Neural cell (in vitro differentiated cells): ENCODE data around the gene KCNK17. TPM values are rescaled to one million over a fixed set of nuclear protein-coding genes. Genes with fewer than 3 reads are reported as not detected.

ENCODE experiments used
- H2AFZ ChIP-seq: fragments of 200-600, 300-800 bp; sonication (generic), shearing (Covaris generic); 2 replicates; pipeline ENCODE4 v1.6.0; 2014; ENCODE audit warnings: low read depth, mild to moderate bottlenecking, antibody characterized with exemption, low read length, moderate library complexity
- H3F3A ChIP-seq: fragments of 200-600 bp; shearing (Covaris generic); 2 replicates; pipeline ENCODE4 v1.6.1; 2016; ENCODE audit warnings: mild to moderate bottlenecking, moderate library complexity, mixed read lengths, antibody characterized with exemption, low read length; ENCODE audit not compliant: insufficient read depth, poor library complexity, severe bottlenecking
- H3K27ac ChIP-seq: fragments of 200-600, 300-800 bp; sonication (generic), shearing (Covaris generic); 2 replicates; pipeline ENCODE4 v1.5.1; 2014; ENCODE audit warnings: mild to moderate bottlenecking, low read length, moderate library complexity
- H3K27me3 ChIP-seq: fragments of 300-800, 200-600 bp; sonication (generic), shearing (Covaris generic); 2 replicates; pipeline ENCODE4 v1.6.0; 2014; ENCODE audit warnings: mild to moderate bottlenecking, low read depth, low read length, moderate library complexity; ENCODE audit not compliant: insufficient read depth
- H3K36me3 ChIP-seq: fragments of 300-800, 200-600 bp; sonication (generic), shearing (Covaris generic); 2 replicates; pipeline ENCODE4 v1.5.1; 2014; ENCODE audit warnings: mild to moderate bottlenecking, antibody characterized with exemption, low read length, moderate library complexity; ENCODE audit not compliant: insufficient read depth
- H3K4me2 ChIP-seq: fragments of 300-800, 200-600 bp; sonication (generic), shearing (Covaris generic); 2 replicates; pipeline ENCODE4 v1.6.0; 2014; ENCODE audit warnings: mild to moderate bottlenecking, low read length
- H3K4me3 ChIP-seq: fragments of 300-800, 200-600 bp; sonication (generic), shearing (Covaris generic); 2 replicates; pipeline ENCODE4 v1.5.1; 2014; ENCODE audit warnings: mild to moderate bottlenecking, low read length, moderate library complexity
- H3K79me2 ChIP-seq: fragments of 200-600 bp; shearing (Covaris generic); replicated peaks from 2 replicates; pipeline ENCODE4 v1.6.0; 2014; ENCODE audit warnings: mild to moderate bottlenecking, low read length, moderate library complexity; ENCODE audit not compliant: insufficient read depth
- H3K9ac ChIP-seq: fragments of 300-800, 200-600 bp; sonication (generic), shearing (Covaris generic); 2 replicates; pipeline ENCODE4 v1.6.1; 2016; ENCODE audit warnings: mild to moderate bottlenecking, low read length, mixed read lengths
- H3K9me2 ChIP-seq: fragments of 200-600 bp; shearing (Covaris generic); 2 replicates; pipeline ENCODE4 v1.6.1; 2016; ENCODE audit warnings: mild to moderate bottlenecking, low read length, mixed read lengths; ENCODE audit not compliant: insufficient read depth
- H3K9me3 ChIP-seq: fragments of 200-600, 300-800 bp; sonication (generic), shearing (Covaris generic); 2 replicates; pipeline ENCODE4 v1.6.1; 2016; ENCODE audit warnings: mild to moderate bottlenecking, mixed run types, low read length, moderate library complexity, mixed read lengths
- H4K20me1 ChIP-seq: fragments of 200-600 bp; shearing (Covaris generic); 2 replicates; pipeline ENCODE4 v1.6.1; 2016; ENCODE audit warnings: mild to moderate bottlenecking, mixed run types; ENCODE audit not compliant: insufficient read depth
- EP300 ChIP-seq: fragments of 450-650 bp; conservative IDR thresholded peaks from 2 replicates; pipeline ENCODE4 v1.6.1; 2014; ENCODE audit warnings: antibody characterized with exemption, mild to moderate bottlenecking, moderate library complexity; ENCODE audit not compliant: poor library complexity, severe bottlenecking
- EZH2 ChIP-seq: fragments of 200-600, 300-800 bp; shearing (Covaris generic), sonication (generic); IDR thresholded peaks from 2 replicates; pipeline ENCODE4 v1.6.1; 2014; ENCODE audit warnings: antibody characterized with exemption, low read length, borderline replicate concordance, mild to moderate bottlenecking; ENCODE audit not compliant: insufficient read depth, poor library complexity, severe bottlenecking
- MXI1 ChIP-seq: fragments of 450-650 bp; conservative IDR thresholded peaks from 2 replicates; pipeline ENCODE4 v1.6.1; 2014; ENCODE audit warnings: antibody characterized with exemption, mild to moderate bottlenecking; ENCODE audit not compliant: poor library complexity, severe bottlenecking
- POLR2AphosphoS5 ChIP-seq: IDR thresholded peaks from 2 replicates; pipeline ENCODE4 v1.6.1; 2012
- RAD21 ChIP-seq: fragments of 450-650 bp; conservative IDR thresholded peaks from 2 replicates; pipeline ENCODE4 v1.6.1; 2014; ENCODE audit warnings: antibody characterized with exemption, mild to moderate bottlenecking, moderate library complexity
- TAF1 ChIP-seq: IDR thresholded peaks from 2 replicates; pipeline ENCODE4 v1.6.1; 2012; ENCODE audit warnings: low read depth
- polyA minus RNA-seq: library from RNA; depleted of rRNA, polyadenylated mRNA; stranded (reverse); fragments of >200 nt; gene quantifications from 2 replicates; pipeline ENCODE4 v1.2.3, GENCODE V29; 2014
- polyA plus RNA-seq: library from polyadenylated mRNA; depleted of rRNA; stranded (reverse); fragments of >200 nt; gene quantifications from 2 replicates; pipeline ENCODE4 v1.2.3, GENCODE V29; 2014
- TF ChIP-seq, protein P1 (sequence below): IDR thresholded peaks from 2 replicates; pipeline ENCODE4 v1.6.1; 2012; ENCODE audit warnings: borderline replicate concordance

KCNK17 gene, protein sequence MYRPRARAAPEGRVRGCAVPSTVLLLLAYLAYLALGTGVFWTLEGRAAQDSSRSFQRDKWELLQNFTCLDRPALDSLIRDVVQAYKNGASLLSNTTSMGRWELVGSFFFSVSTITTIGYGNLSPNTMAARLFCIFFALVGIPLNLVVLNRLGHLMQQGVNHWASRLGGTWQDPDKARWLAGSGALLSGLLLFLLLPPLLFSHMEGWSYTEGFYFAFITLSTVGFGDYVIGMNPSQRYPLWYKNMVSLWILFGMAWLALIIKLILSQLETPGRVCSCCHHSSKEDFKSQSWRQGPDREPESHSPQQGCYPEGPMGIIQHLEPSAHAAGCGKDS
- polyA plus RNA-seq (0.67 TPM in 1 of 2 replicates, not detected in the other), polyA minus RNA-seq (not detected in 2 replicates)

DNA sequence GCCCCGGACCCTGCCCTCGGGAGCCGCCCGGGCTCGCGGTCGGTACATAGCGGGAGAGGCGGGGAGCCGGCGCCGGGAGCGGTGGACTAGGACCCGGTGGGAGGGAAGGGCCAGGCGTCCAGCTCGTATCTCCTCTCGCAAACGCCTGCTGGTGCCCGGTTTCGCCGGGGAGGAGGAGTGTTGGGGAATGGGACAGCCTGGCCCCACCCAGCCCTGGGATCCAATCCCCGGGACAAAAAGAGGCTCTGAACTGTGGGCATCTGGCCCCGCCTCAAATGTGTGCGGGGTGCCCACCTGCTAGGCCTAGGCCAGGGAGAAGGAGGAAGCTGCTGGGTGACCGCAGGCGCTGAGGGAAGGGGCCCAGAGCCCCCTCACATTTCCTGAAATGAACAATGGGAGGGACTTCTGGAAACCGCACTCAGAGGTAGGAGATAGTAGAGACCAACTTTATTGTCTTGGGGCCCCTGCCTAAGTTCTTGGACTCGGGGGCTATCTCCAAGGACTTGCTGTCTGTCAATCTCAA lies at the start of gene KCNK17:
KCNK17 (minus strand) TSS at position 147 of the 523 bp plus-strand sequence; CDS start at position 48, 99 bp downstream.
- Histone ChIP-seq H3F3A (no peaks in the 10 kb centered on the region), H2AFZ (no peak within 1 kb of the TSS), H3K9me2 (no peaks in the 10 kb centered on the region), H3K36me3 (no peaks in the 10 kb centered on the region), H3K4me3 (peak within 1 kb of the TSS; percentile 63), H3K27me3 (peaks cover 48% of the 10 kb centered on the region), H3K4me2 (no peak within 1 kb of the TSS), H4K20me1 (no peaks in the 10 kb centered on the region), H3K27ac (no peak within 1 kb of the TSS), H3K79me2 (no peaks in the 10 kb centered on the region), H3K9ac (peak within 1 kb of the TSS; percentile 14), H3K9me3 (no peaks in the 10 kb centered on the region)
- TF ChIP-seq TAF1 (no peak), MXI1 (no peak), EZH2 (no peak)

DNA sequence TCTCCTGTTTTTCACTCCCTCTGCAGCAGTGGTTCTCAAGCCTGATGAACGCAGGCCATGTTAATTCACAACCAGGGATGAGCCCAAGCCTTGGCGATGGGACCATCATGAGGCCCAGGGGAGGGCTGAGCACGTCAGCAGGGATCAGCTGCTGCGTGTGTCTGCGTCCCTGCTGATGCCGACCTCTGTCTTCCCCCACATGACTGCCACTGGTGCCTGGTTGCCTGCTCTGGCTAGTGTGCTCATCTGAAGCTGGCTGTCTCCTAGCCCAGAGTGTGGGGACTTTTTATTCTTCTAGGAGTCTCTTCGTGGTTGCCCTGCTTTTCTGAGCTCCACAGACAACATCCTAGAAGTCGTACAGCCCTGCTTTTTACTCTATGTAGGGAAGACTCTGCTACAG lies 49.1 kb upstream of the KCNK17 start:
- no peaks in the 10 kb centered on the region for H3K9me2 ChIP-seq
- H3K27me3 ChIP-seq, result no peaks in the 10 kb centered on the region
- H3K27ac ChIP-seq, result no peak overlapping the region
- H3K79me2 ChIP-seq, result no peaks in the 10 kb centered on the region
- H3F3A ChIP-seq, result no peaks in the 10 kb centered on the region
- TF ChIP-seq POLR2AphosphoS5, result no peak
- TF ChIP-seq, protein P1, sequence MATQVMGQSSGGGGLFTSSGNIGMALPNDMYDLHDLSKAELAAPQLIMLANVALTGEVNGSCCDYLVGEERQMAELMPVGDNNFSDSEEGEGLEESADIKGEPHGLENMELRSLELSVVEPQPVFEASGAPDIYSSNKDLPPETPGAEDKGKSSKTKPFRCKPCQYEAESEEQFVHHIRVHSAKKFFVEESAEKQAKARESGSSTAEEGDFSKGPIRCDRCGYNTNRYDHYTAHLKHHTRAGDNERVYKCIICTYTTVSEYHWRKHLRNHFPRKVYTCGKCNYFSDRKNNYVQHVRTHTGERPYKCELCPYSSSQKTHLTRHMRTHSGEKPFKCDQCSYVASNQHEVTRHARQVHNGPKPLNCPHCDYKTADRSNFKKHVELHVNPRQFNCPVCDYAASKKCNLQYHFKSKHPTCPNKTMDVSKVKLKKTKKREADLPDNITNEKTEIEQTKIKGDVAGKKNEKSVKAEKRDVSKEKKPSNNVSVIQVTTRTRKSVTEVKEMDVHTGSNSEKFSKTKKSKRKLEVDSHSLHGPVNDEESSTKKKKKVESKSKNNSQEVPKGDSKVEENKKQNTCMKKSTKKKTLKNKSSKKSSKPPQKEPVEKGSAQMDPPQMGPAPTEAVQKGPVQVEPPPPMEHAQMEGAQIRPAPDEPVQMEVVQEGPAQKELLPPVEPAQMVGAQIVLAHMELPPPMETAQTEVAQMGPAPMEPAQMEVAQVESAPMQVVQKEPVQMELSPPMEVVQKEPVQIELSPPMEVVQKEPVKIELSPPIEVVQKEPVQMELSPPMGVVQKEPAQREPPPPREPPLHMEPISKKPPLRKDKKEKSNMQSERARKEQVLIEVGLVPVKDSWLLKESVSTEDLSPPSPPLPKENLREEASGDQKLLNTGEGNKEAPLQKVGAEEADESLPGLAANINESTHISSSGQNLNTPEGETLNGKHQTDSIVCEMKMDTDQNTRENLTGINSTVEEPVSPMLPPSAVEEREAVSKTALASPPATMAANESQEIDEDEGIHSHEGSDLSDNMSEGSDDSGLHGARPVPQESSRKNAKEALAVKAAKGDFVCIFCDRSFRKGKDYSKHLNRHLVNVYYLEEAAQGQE, result no peak
- TF ChIP-seq RAD21, result no peak
- H3K4me2 ChIP-seq, result no peak overlapping the region
- H4K20me1 ChIP-seq, result no peaks in the 10 kb centered on the region
- H3K9me3 ChIP-seq, result no peaks in the 10 kb centered on the region
- no peak overlapping the region for H2AFZ ChIP-seq
- no peak overlapping the region for H3K4me3 ChIP-seq
- H3K9ac ChIP-seq, result no peak overlapping the region
- H3K36me3 ChIP-seq, result no peaks in the 10 kb centered on the region

DNA sequence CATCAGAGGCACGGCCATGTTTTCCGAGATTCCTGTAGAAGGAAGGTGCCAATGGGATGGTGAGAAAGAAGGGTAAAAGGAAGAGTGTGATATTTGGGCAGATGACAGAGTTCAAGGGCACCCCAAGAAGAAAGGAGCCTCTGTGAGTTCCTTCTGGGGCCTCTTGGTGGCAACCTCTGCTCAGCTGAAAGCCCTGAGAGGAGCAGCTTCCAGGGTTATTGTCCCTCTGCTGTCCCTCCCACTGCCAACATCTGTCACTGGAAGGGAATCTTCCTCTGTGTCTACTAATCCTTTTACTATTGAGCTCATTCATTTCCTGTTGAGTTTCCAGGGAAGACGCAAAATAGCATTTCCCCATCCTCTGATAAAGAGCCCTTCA lies 48.3 kb upstream of the KCNK17 start:
- no peaks in the 10 kb centered on the region for H3K9me2 ChIP-seq
- H4K20me1 ChIP-seq, result no peaks in the 10 kb centered on the region
- no peaks in the 10 kb centered on the region for H3K36me3 ChIP-seq
- peak overlapping the region; percentile 28 for H3K27ac ChIP-seq
- no peak overlapping the region for H2AFZ ChIP-seq
- no peak for TF ChIP-seq EP300
- no peaks in the 10 kb centered on the region for H3K27me3 ChIP-seq
- peak overlapping the region; percentile 36 for H3K9ac ChIP-seq
- H3K9me3 ChIP-seq, result no peaks in the 10 kb centered on the region
- H3K79me2 ChIP-seq, result no peaks in the 10 kb centered on the region
- H3K4me2 ChIP-seq, result no peak overlapping the region
- H3F3A ChIP-seq, result no peaks in the 10 kb centered on the region
- no peak overlapping the region for H3K4me3 ChIP-seq
